Transverse colon (tissue), 4 donors: Measurements from ENCODE around the gene PPP2R5B.

Experiments
- CTCF ChIP-seq, 5 experiments: fragments of 200-600 bp in 3 of 5; fragments of 450-650 bp in 2 of 5; sonication (generic) in 3 of 5; IDR thresholded peaks; 1 replicate in 2 of 5; 2 replicates in 3 of 5; pipeline ENCODE4 v1.5.1; 2016 to 2017; ENCODE audit warnings: antibody characterized with exemption in 5 of 5, inconsistent platforms in 3 of 5, mild to moderate bottlenecking in 2 of 5, moderate library complexity in 1 of 5
- POLR2A ChIP-seq: fragments of 450-650 bp; IDR thresholded peaks from one replicate; pipeline ENCODE4 v1.6.1; 2016; ENCODE audit warnings: antibody characterized with exemption, mild to moderate bottlenecking, moderate library complexity
- POLR2AphosphoS5 ChIP-seq, 3 donors: sonication (generic); formaldehyde crosslinking; IDR thresholded peaks; one replicate each; pipeline ENCODE4 v1.6.1; 2016; ENCODE audit warnings: antibody characterized with exemption in 3 of 3

- TF ChIP-seq POLR2AphosphoS5 (IDR thresholded peaks at IDR 0.05) (no peak), CTCF (IDR thresholded peaks at IDR 0.05) (no peak), POLR2A (no peak)
These were observed 10.4 kb upstream of the PPP2R5B start for GRCh38 chr11:64914123-64914522.
